ENCODE results near the gene PPP1R10. TPM values are rescaled to one million over a fixed set of nuclear protein-coding genes. Genes with fewer than 3 reads are reported as not detected.
"Not testable (repeated sequence)": the region's sequence is repeated elsewhere in the genome, so short reads cannot be mapped to it uniquely, and the experiment has no call there.

The PPP1R10 gene
- polyA plus RNA-seq, 4 donors = 21.3 to 44.0 (median 32.5) TPM

GRCh38 chr6:30598912-30599624, 18.0 kb downstream of the PPP1R10 start:
- no peaks in the 10 kb centered on the region for H3K4me1 ChIP-seq (ENCODE audit: control insufficient read depth in 3 of 3, insufficient read depth in 2 of 3, low read depth in 1 of 3, low read length in 2 of 3)
- no peak overlapping the region for H3K4me3 ChIP-seq (ENCODE audit: low read depth in 1 of 3, low read length in 3 of 3)
- WGBS, 3 donors = 77 to 84% (median 78%) methylated on average over 12 of the region's 12 CpGs
- H3K36me3 ChIP-seq (ENCODE audit: control insufficient read depth in 3 of 3, insufficient read depth in 2 of 3, low read depth in 1 of 3, low read length in 3 of 3) = peaks cover 21 to 64% (median 29%) of the 10 kb centered on the region in 3 donors
- no peak overlapping the region for H3K27ac ChIP-seq (ENCODE audit: low read depth in 1 of 3, low read length in 2 of 3)
- H3K27me3 ChIP-seq (ENCODE audit: control insufficient read depth in 3 of 3, insufficient read depth in 3 of 3, low read length in 3 of 3) = no peaks in the 10 kb centered on the region
- FAIRE-seq (no peak), DNase-seq (no peak)
- H3K9me3 ChIP-seq (ENCODE audit: control insufficient read depth in 2 of 2, insufficient read depth in 1 of 2, low read depth in 1 of 2, low read length in 1 of 2) = no peaks in the 10 kb centered on the region

GRCh38 chr6:30597315-30598144, 19.5 kb downstream of the PPP1R10 start:
- H3K4me1 ChIP-seq (ENCODE audit: control insufficient read depth in 3 of 3, insufficient read depth in 2 of 3, low read depth in 1 of 3, low read length in 2 of 3); FAIRE-seq; H3K27ac ChIP-seq (ENCODE audit: low read depth in 1 of 3, low read length in 2 of 3); H3K4me3 ChIP-seq (ENCODE audit: low read depth in 1 of 3, low read length in 3 of 3); H3K9me3 ChIP-seq (ENCODE audit: control insufficient read depth in 2 of 2, insufficient read depth in 1 of 2, low read depth in 1 of 2, low read length in 1 of 2); H3K27me3 ChIP-seq (ENCODE audit: control insufficient read depth in 3 of 3, insufficient read depth in 3 of 3, low read length in 3 of 3): not testable (repeated sequence)
- peak; percentile 80 to 85 for DNase-seq
- H3K36me3 ChIP-seq (ENCODE audit: control insufficient read depth in 3 of 3, insufficient read depth in 2 of 3, low read depth in 1 of 3, low read length in 3 of 3) = peaks cover 7 to 58% (median 17%) of the 10 kb centered on the region in 3 donors
- WGBS, 3 donors = 68 to 77% (median 74%) methylated on average over 9 to 15 of the region's 15 CpGs

GRCh38 chr6:30592287-30592686, 24.8 kb downstream of the PPP1R10 start:
- H3K27me3 ChIP-seq (ENCODE audit: control insufficient read depth in 3 of 3, insufficient read depth in 3 of 3, low read length in 3 of 3) = no peaks in the 10 kb centered on the region
- 93 to 100% (median 100%) methylated on average over 1 of the region's 1 CpG for WGBS, 3 donors
- H3K4me3 ChIP-seq (ENCODE audit: low read depth in 1 of 3, low read length in 3 of 3) = no peak overlapping the region
- FAIRE-seq = no peak
- no peak for DNase-seq
- peaks cover 10 to 66% (median 14%) of the 10 kb centered on the region in 3 donors for H3K36me3 ChIP-seq (ENCODE audit: control insufficient read depth in 3 of 3, insufficient read depth in 2 of 3, low read depth in 1 of 3, low read length in 3 of 3)
- H3K4me1 ChIP-seq (ENCODE audit: control insufficient read depth in 3 of 3, insufficient read depth in 2 of 3, low read depth in 1 of 3, low read length in 2 of 3) = no peaks in the 10 kb centered on the region
- H3K27ac ChIP-seq (ENCODE audit: low read depth in 1 of 3, low read length in 2 of 3) = no peak overlapping the region
- no peaks in the 10 kb centered on the region for H3K9me3 ChIP-seq (ENCODE audit: control insufficient read depth in 2 of 2, insufficient read depth in 1 of 2, low read depth in 1 of 2, low read length in 1 of 2)

- Histone ChIP-seq H3K36me3 (ENCODE audit: control insufficient read depth in 3 of 3, insufficient read depth in 2 of 3, low read depth in 1 of 3, low read length in 3 of 3) (peaks cover 17 to 72% (median 22%) of the 10 kb centered on the region in 3 donors), H3K4me3 (ENCODE audit: low read depth in 1 of 3, low read length in 3 of 3) (no peak overlapping the region), H3K27ac (ENCODE audit: low read depth in 1 of 3, low read length in 2 of 3) (no peak overlapping the region), H3K27me3 (ENCODE audit: control insufficient read depth in 3 of 3, insufficient read depth in 3 of 3, low read length in 3 of 3) (no peaks in the 10 kb centered on the region), H3K4me1 (ENCODE audit: control insufficient read depth in 3 of 3, insufficient read depth in 2 of 3, low read depth in 1 of 3, low read length in 2 of 3) (no peaks in the 10 kb centered on the region), H3K9me3 (ENCODE audit: control insufficient read depth in 2 of 2, insufficient read depth in 1 of 2, low read depth in 1 of 2, low read length in 1 of 2) (no peaks in the 10 kb centered on the region)
- no peak for DNase-seq
- WGBS, 3 donors = 37 to 65% (median 46%) methylated on average over 1 of the region's 1 CpG
- no peak for FAIRE-seq
These were observed 26.0 kb downstream of the PPP1R10 start for GRCh38 chr6:30591008-30591407.

GRCh38 chr6:30590509-30590908, 26.5 kb downstream of the PPP1R10 start:
- H3K9me3 ChIP-seq (ENCODE audit: control insufficient read depth in 2 of 2, insufficient read depth in 1 of 2, low read depth in 1 of 2, low read length in 1 of 2) = no peaks in the 10 kb centered on the region
- DNase-seq (no peak), FAIRE-seq (no peak)
- no peaks in the 10 kb centered on the region for H3K4me1 ChIP-seq (ENCODE audit: control insufficient read depth in 3 of 3, insufficient read depth in 2 of 3, low read depth in 1 of 3, low read length in 2 of 3)
- H3K27ac ChIP-seq (ENCODE audit: low read depth in 1 of 3, low read length in 2 of 3) = no peak overlapping the region
- 80 to 86% (median 84%) methylated on average over 8 of the region's 8 CpGs for WGBS, 3 donors
- H3K27me3 ChIP-seq (ENCODE audit: control insufficient read depth in 3 of 3, insufficient read depth in 3 of 3, low read length in 3 of 3) = no peaks in the 10 kb centered on the region
- H3K36me3 ChIP-seq (ENCODE audit: control insufficient read depth in 3 of 3, insufficient read depth in 2 of 3, low read depth in 1 of 3, low read length in 3 of 3) = peaks cover 22 to 77% (median 27%) of the 10 kb centered on the region in 3 donors
- H3K4me3 ChIP-seq (ENCODE audit: low read depth in 1 of 3, low read length in 3 of 3) = no peak overlapping the region

GRCh38 chr6:30589754-30590358, 27.2 kb downstream of the PPP1R10 start:
- no peak for DNase-seq
- H3K27ac ChIP-seq (ENCODE audit: low read depth in 1 of 3, low read length in 2 of 3) = no peak overlapping the region
- no peaks in the 10 kb centered on the region for H3K27me3 ChIP-seq (ENCODE audit: control insufficient read depth in 3 of 3, insufficient read depth in 3 of 3, low read length in 3 of 3)
- WGBS, 3 donors = 91 to 94% (median 92%) methylated on average over 15 of the region's 15 CpGs
- no peaks in the 10 kb centered on the region for H3K4me1 ChIP-seq (ENCODE audit: control insufficient read depth in 3 of 3, insufficient read depth in 2 of 3, low read depth in 1 of 3, low read length in 2 of 3)
- peaks cover 26 to 83% (median 29%) of the 10 kb centered on the region in 3 donors for H3K36me3 ChIP-seq (ENCODE audit: control insufficient read depth in 3 of 3, insufficient read depth in 2 of 3, low read depth in 1 of 3, low read length in 3 of 3)
- H3K4me3 ChIP-seq (ENCODE audit: low read depth in 1 of 3, low read length in 3 of 3) = no peak overlapping the region
- FAIRE-seq = no peak
- no peaks in the 10 kb centered on the region for H3K9me3 ChIP-seq (ENCODE audit: control insufficient read depth in 2 of 2, insufficient read depth in 1 of 2, low read depth in 1 of 2, low read length in 1 of 2)

GRCh38 chr6:30583921-30584320, 33.1 kb downstream of the PPP1R10 start:
- Histone ChIP-seq H3K36me3 (ENCODE audit: control insufficient read depth in 3 of 3, insufficient read depth in 2 of 3, low read depth in 1 of 3, low read length in 3 of 3) (peaks cover 44 to 92% (median 46%) of the 10 kb centered on the region in 3 donors), H3K4me1 (ENCODE audit: control insufficient read depth in 3 of 3, insufficient read depth in 2 of 3, low read depth in 1 of 3, low read length in 2 of 3) (no peaks in the 10 kb centered on the region), H3K27me3 (ENCODE audit: control insufficient read depth in 3 of 3, insufficient read depth in 3 of 3, low read length in 3 of 3) (no peaks in the 10 kb centered on the region), H3K27ac (ENCODE audit: low read depth in 1 of 3, low read length in 2 of 3) (no peak overlapping the region), H3K4me3 (ENCODE audit: low read depth in 1 of 3, low read length in 3 of 3) (no peak overlapping the region), H3K9me3 (ENCODE audit: control insufficient read depth in 2 of 2, insufficient read depth in 1 of 2, low read depth in 1 of 2, low read length in 1 of 2) (no peaks in the 10 kb centered on the region)
- DNase-seq = no peak
- FAIRE-seq = no peak
- WGBS, 3 donors = 91 to 94% (median 91%) methylated on average over 5 of the region's 5 CpGs

- H3K36me3 ChIP-seq (ENCODE audit: control insufficient read depth in 3 of 3, insufficient read depth in 2 of 3, low read depth in 1 of 3, low read length in 3 of 3) = peaks cover 23 to 71% (median 26%) of the 10 kb centered on the region in 3 donors
- H3K9me3 ChIP-seq (ENCODE audit: control insufficient read depth in 2 of 2, insufficient read depth in 1 of 2, low read depth in 1 of 2, low read length in 1 of 2) = no peaks in the 10 kb centered on the region
- H3K27ac ChIP-seq (ENCODE audit: low read depth in 1 of 3, low read length in 2 of 3) = no peak overlapping the region
- no peak for DNase-seq
- no peak overlapping the region for H3K4me3 ChIP-seq (ENCODE audit: low read depth in 1 of 3, low read length in 3 of 3)
- peaks cover under 1 to 12% (median 3%) of the 10 kb centered on the region in 3 donors for H3K4me1 ChIP-seq (ENCODE audit: control insufficient read depth in 3 of 3, insufficient read depth in 2 of 3, low read depth in 1 of 3, low read length in 2 of 3)
- WGBS, 3 donors = 94 to 99% (median 97%) methylated on average over 8 of the region's 8 CpGs
- H3K27me3 ChIP-seq (ENCODE audit: control insufficient read depth in 3 of 3, insufficient read depth in 3 of 3, low read length in 3 of 3) = no peaks in the 10 kb centered on the region
- no peak for FAIRE-seq
These were observed 39.0 kb downstream of the PPP1R10 start for GRCh38 chr6:30578051-30578450.
